ENCODE measurements around the gene ZNF563.
"Not testable (repeated sequence)": the region's sequence is repeated elsewhere in the genome, so short reads cannot be mapped to it uniquely, and the experiment has no call there.

The ZNF563 gene

GRCh38 chr19:12333162-12334159 is at the start of gene ZNF563:
TSS of gene ZNF563 (minus strand) at chr19:12333633. CDS start at chr19:12333482, 151 bp downstream.
- peak; percentile 6 for DNase-seq

- DNase-seq, result no peak
These were observed 47.0 kb upstream of the ZNF563 start for GRCh38 chr19:12380444-12380737.

- no peak for DNase-seq
These were observed 46.5 kb upstream of the ZNF563 start for GRCh38 chr19:12379732-12380443.

- no peak for DNase-seq
These were observed 40.6 kb upstream of the ZNF563 start for GRCh38 chr19:12374026-12374425.

GRCh38 chr19:12365236-12366162 is 32.1 kb upstream of the ZNF563 start, which contains the start of gene ZNF442:
TSS of gene ZNF442 (minus strand) at chr19:12365683. CDS start at chr19:12363631, 2,052 bp downstream.
- no peak for DNase-seq

GRCh38 chr19:12364391-12365235 is 31.2 kb upstream of the ZNF563 start:
- DNase-seq, result no peak

- not testable (repeated sequence) for DNase-seq
These were observed 28.8 kb upstream of the ZNF563 start for GRCh38 chr19:12362236-12362635.

- DNase-seq, result no peak
These were observed 19.9 kb upstream of the ZNF563 start for GRCh38 chr19:12353375-12353774.

GRCh38 chr19:12350890-12351197 is 17.4 kb upstream of the ZNF563 start:
- DNase-seq, result no peak

GRCh38 chr19:12350185-12350889 is 16.9 kb upstream of the ZNF563 start:
- no peak for DNase-seq

GRCh38 chr19:12346896-12347295 is 13.5 kb upstream of the ZNF563 start:
- DNase-seq, result no peak

- no peak for DNase-seq
These were observed 11.8 kb upstream of the ZNF563 start for GRCh38 chr19:12345197-12345596.

GRCh38 chr19:12331211-12331941 is 2.1 kb downstream of the ZNF563 start:
- DNase-seq, result no peak

GRCh38 chr19:12330340-12330739 is 3.1 kb downstream of the ZNF563 start:
- DNase-seq, result no peak

GRCh38 chr19:12325690-12326089 is 7.7 kb downstream of the ZNF563 start:
- DNase-seq, result no peak

GRCh38 chr19:12318782-12319413 is 14.5 kb downstream of the ZNF563 start:
- no peak for DNase-seq

GRCh38 chr19:12314553-12314952 is 18.9 kb downstream of the ZNF563 start:
- DNase-seq, result no peak

GRCh38 chr19:12308891-12309290 is 24.5 kb downstream of the ZNF563 start:
- not testable (repeated sequence) for DNase-seq

- no peak for DNase-seq
These were observed 38.2 kb downstream of the ZNF563 start for GRCh38 chr19:12295191-12295590.
